Stomach (tissue), 4 donors: ENCODE data around the gene GNB1L.

Experiments used
- EP300 ChIP-seq: sonication (generic); formaldehyde crosslinking; IDR thresholded peaks from one replicate; pipeline ENCODE4 v1.6.1; 2017; ENCODE audit warnings: antibody characterized with exemption
- POLR2A ChIP-seq, 4 donors: fragments of 450-650 bp; IDR thresholded peaks; one replicate each; pipeline ENCODE4 v1.6.1; 2016; ENCODE audit warnings: antibody characterized with exemption in 4 of 4, control low read depth in 2 of 4, mild to moderate bottlenecking in 1 of 4, moderate library complexity in 1 of 4
- POLR2AphosphoS5 ChIP-seq, 3 donors: sonication (generic); formaldehyde crosslinking; IDR thresholded peaks; one replicate each; pipeline ENCODE4 v1.6.1; 2016; ENCODE audit warnings: antibody characterized with exemption in 3 of 3
- TF ChIP-seq, protein P1 (sequence below), 7 experiments: fragments of 450-650 bp in 4 of 7; fragments of 200-600 bp in 3 of 7; sonication (generic) in 3 of 7; IDR thresholded peaks; one replicate each; pipeline ENCODE4 v1.5.1; 2016 to 2019; ENCODE audit warnings: antibody characterized with exemption in 7 of 7, control low read depth in 2 of 7, mild to moderate bottlenecking in 1 of 7

DNA sequence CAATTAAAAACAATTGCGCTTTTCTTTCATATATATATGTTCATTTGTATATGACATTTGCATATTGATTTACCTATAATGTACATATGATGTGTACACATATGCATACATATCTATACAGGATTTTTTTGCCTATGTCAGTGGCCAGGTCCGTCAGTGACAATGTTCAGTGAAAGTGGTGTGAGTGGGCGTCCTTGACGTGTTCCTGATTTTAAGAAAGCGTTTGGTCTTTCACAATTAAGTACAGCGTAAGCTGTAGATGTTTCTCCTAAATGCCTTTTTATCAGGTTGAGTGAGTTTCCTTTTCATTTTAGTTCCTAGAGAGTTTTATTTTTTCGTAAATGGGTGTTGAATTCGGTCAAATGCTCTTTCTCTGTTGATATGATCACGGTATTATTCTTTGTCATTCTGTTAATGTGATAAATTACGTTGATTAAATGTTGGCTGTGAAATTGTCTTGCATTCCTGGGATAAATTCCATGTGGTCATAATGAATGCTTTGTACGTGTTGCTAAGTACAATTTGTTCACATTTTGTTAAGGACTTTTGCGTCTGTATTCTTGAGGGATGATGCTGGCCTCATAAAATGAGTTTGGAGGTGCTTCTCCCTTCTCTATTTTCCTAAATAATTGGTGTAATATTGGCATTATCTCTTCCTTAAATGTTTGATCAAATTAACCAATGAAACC lies 10.6 kb upstream of the GNB1L start:
- TF ChIP-seq, protein P1, sequence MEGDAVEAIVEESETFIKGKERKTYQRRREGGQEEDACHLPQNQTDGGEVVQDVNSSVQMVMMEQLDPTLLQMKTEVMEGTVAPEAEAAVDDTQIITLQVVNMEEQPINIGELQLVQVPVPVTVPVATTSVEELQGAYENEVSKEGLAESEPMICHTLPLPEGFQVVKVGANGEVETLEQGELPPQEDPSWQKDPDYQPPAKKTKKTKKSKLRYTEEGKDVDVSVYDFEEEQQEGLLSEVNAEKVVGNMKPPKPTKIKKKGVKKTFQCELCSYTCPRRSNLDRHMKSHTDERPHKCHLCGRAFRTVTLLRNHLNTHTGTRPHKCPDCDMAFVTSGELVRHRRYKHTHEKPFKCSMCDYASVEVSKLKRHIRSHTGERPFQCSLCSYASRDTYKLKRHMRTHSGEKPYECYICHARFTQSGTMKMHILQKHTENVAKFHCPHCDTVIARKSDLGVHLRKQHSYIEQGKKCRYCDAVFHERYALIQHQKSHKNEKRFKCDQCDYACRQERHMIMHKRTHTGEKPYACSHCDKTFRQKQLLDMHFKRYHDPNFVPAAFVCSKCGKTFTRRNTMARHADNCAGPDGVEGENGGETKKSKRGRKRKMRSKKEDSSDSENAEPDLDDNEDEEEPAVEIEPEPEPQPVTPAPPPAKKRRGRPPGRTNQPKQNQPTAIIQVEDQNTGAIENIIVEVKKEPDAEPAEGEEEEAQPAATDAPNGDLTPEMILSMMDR (IDR thresholded peaks at IDR 0.05) = no peak
- TF ChIP-seq POLR2A (IDR thresholded peaks at IDR 0.05) (no peak), POLR2AphosphoS5 (IDR thresholded peaks at IDR 0.05) (no peak), EP300 (no peak)
